Stomach (tissue), 4 donors: ENCODE results near the gene IRF4.

ENCODE experiments used
- CTCF ChIP-seq, 7 experiments: fragments of 450-650 bp in 4 of 7; fragments of 200-600 bp in 3 of 7; sonication (generic) in 3 of 7; IDR thresholded peaks; one replicate each; pipeline ENCODE4 v1.5.1; 2016 to 2019; ENCODE audit warnings: antibody characterized with exemption in 7 of 7, control low read depth in 2 of 7, mild to moderate bottlenecking in 1 of 7
- POLR2A ChIP-seq, 4 donors: fragments of 450-650 bp; IDR thresholded peaks; one replicate each; pipeline ENCODE4 v1.6.1; 2016; ENCODE audit warnings: antibody characterized with exemption in 4 of 4, control low read depth in 2 of 4, mild to moderate bottlenecking in 1 of 4, moderate library complexity in 1 of 4
- POLR2AphosphoS5 ChIP-seq, 3 donors: sonication (generic); formaldehyde crosslinking; IDR thresholded peaks; one replicate each; pipeline ENCODE4 v1.6.1; 2016; ENCODE audit warnings: antibody characterized with exemption in 3 of 3

- TF ChIP-seq CTCF (IDR thresholded peaks at IDR 0.05): no peak
- no peak for TF ChIP-seq POLR2AphosphoS5 (IDR thresholded peaks at IDR 0.05)
- no peak for TF ChIP-seq POLR2A (IDR thresholded peaks at IDR 0.05)
These were observed 28.3 kb upstream of the IRF4 start for GRCh38 chr6:363291-363690.
